ENCODE results near the gene VMP1. TPM values are rescaled to one million over a fixed set of nuclear protein-coding genes. Genes with fewer than 3 reads are reported as not detected.

The VMP1 gene
- total RNA-seq, result 100 to 1,000 TPM; 517 to 553 TPM

DNA sequence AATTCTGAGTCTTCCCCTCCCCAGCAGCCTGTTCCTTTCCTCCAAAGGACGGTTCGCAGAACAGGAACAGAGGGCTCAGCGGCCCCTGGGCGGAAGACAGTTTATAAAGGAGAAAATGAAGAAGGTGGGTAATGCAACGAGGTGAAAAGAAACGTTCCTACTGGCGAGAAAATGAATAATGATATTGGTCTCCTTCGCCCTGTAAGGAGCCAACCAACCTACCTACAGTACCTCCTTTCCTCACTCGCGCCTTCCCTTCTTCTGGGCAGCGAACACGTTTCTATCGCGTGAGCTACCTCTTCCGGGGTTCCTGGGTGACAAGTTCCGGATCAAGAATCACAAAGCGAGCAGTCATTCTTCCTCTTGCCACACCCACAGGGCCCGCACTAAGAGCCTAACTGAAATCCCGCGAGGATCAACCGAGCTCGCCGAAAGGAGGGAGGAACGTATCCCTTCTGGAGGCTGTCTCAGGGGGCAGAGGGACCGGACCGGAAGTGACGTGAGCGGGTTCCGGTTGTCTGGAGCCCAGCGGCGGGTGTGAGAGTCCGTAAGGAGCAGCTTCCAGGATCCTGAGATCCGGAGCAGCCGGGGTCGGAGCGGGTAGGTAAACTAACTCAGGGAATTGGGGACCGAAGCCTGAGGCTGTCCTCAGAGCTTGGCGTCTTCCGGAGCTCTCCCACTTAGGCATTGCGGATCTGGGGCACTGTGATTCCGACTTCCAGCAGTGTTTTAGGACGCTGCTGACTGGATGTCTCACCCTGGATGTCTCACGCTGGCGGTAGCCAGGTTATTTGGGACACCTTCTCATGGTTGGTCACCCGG is at the start of gene VMP1, which contains the start of gene PTRH2:
Gene VMP1, plus strand, starts transcription at position 506 of the 822 bp plus-strand sequence. CDS start 23,793 bp downstream, outside the sequence.
Gene PTRH2, minus strand, starts transcription at position 282 of the 822 bp plus-strand sequence. CDS start 9,452 bp downstream, outside the sequence.
- intact Hi-C loops (cut with micrococcal nuclease), result loop anchor here (1.0 to 5.0 kb wide), 3 partner anchors 79 to 140 kb away; partner anchors contain the start of genes CLTC and DHX40
- ChIA-PET CTCF (interaction anchor here (0.7 to 2.6 kb wide), 8 partner anchors 17 to 207 kb away, joined by 3 to 12 read pairs (median 3); no protein-coding TSS in a partner anchor), POLR2A (interaction anchor here (0.5 to 2.0 kb wide), 16 partner anchors 37 to 1076 kb away, joined by 3 to 12 read pairs (median 5); partner anchors contain the start of genes CLTC and RPS6KB1)
- Mint-ChIP-seq H3K36me3 (peaks cover 27% of the 10 kb centered on the region), H3K4me3 (peak within 1 kb of the TSS; percentile 96), H3K27me3 (no peaks in the 10 kb centered on the region), H3K4me1 (ENCODE audit: low read depth) (peaks cover 58% of the 10 kb centered on the region), H3K27ac (peak within 1 kb of the TSS; percentile 93), H3K9me3 (no peaks in the 10 kb centered on the region)
- peak; percentile 97 for DNase-seq

DNA sequence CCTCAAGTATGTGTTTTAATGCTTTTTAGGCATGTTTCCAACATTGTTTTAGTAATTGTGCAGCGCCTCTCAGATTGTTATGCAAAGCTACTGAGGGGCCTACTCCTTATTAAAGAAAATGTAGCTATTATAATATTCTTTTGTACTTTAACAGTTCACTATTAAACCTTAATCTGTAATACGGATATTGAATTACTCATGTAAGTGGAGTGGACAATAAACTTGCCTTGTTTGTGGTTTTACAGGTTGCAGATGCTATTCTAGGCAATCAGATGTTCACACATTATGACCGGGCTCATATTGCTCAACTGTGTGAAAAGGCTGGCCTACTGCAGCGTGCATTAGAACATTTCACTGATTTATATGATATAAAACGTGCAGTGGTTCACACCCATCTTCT is 41.2 kb upstream of the VMP1 start:
- ChIA-PET POLR2A (no interaction called here), CTCF (no interaction called here)
- Mint-ChIP-seq H3K27ac (no peak overlapping the region), H3K4me1 (ENCODE audit: low read depth) (peaks cover 28% of the 10 kb centered on the region), H3K9me3 (no peaks in the 10 kb centered on the region), H3K36me3 (peaks cover 37% of the 10 kb centered on the region), H3K27me3 (no peaks in the 10 kb centered on the region), H3K4me3 (no peak overlapping the region)
- intact Hi-C loops (cut with micrococcal nuclease), result no loop called here
- DNase-seq, result no peak

DNA sequence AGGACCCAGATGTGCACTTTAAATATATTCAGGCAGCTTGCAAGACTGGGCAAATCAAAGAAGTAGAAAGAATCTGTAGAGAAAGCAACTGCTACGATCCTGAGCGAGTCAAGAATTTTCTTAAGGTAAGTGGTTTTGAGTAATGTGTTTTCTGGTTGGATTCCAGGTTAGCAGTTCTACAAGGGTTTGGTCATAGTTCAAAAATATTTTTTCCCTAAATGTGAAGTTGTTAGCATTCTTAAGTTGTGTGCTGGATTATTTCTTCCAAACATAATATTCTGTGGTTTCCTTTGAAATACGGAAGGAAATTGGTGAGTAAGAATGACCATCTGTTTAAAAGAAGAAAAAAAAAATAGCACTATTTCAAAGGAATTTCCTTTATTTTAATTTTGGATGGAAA is 38.6 kb upstream of the VMP1 start:
- Mint-ChIP-seq H3K4me3 (no peak overlapping the region), H3K27ac (peak overlapping the region; percentile 38), H3K36me3 (peaks cover 33% of the 10 kb centered on the region), H3K27me3 (no peaks in the 10 kb centered on the region), H3K4me1 (ENCODE audit: low read depth) (peaks cover 34% of the 10 kb centered on the region), H3K9me3 (no peaks in the 10 kb centered on the region)
- POLR2A ChIA-PET, result no interaction called here
- CTCF ChIA-PET, result interaction anchor here (0.6 kb wide), 1 partner anchor 11 kb away, joined by 4 read pairs; no protein-coding TSS in a partner anchor
- no peak for DNase-seq
- intact Hi-C loops (cut with micrococcal nuclease), result no loop called here

DNA sequence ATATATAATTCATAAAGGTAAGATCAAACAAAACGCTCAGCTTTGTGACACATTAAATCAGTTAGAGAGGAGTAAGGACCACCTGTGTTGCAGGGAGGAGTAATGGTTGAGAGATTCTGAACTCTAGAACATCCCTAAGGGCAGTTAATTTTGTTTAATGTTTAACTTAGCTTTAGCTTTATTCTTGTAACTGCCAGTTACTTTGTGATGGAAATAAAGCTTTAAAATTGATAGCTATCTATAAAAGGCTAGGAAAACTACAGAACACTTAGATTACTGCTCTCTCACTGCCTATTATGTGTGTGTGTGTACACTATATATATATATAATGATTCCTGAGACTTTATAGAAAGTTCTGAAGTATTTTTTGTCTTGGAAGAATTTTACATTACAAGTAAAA is 38.0 kb upstream of the VMP1 start:
- Mint-ChIP-seq H3K36me3 (peaks cover 30% of the 10 kb centered on the region), H3K4me3 (no peak overlapping the region), H3K9me3 (no peaks in the 10 kb centered on the region), H3K27ac (peak overlapping the region; percentile 38), H3K4me1 (ENCODE audit: low read depth) (peaks cover 34% of the 10 kb centered on the region), H3K27me3 (no peaks in the 10 kb centered on the region)
- ChIA-PET CTCF (interaction anchor here (0.6 kb wide), 1 partner anchor 12 kb away, joined by 4 read pairs; no protein-coding TSS in a partner anchor), POLR2A (interaction anchor here (1.4 kb wide), 1 partner anchor 9 kb away, joined by 3 read pairs; no protein-coding TSS in a partner anchor)
- no peak for DNase-seq
- intact Hi-C loops (cut with micrococcal nuclease), result no loop called here

DNA sequence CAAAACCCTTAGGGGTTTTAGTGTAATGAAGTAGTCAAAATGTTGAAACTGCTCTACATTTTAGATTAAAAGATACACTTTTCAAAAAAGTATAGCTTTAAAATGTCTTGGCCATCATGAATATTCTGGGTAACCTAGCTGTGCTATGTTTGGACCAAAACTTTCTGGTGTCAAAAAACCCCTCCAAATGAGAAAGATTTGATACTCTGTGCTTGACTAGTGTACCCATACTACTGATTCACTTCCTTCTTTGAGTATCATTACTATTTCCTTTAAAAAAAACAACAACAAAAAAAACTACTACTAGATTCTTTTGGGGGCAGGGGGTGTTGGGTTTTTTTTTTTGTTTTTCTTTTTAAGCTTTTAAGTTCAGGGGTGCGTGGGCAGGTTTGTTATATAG is 37.5 kb upstream of the VMP1 start:
- no peak overlapping the region for H3K4me3 Mint-ChIP-seq

DNA sequence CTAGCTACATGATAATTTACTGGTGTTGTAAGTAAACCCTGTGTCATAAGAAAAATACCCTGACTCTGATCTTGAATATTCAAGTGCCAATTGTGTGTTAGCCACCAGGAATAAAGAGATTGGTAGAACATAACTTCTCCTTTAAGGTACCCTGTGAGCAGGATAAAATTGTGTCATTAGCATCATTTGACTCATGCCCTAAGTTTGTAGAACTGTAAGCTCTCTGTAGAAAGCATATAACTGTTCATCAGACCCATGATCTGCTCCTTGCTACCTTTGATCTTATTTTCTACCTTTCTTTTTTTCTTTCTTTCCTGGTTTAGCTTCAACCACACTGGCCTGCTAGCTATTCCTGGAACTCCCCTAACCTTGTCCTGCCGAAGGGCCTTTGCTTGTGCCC is 36.1 kb upstream of the VMP1 start:
- POLR2A ChIA-PET, result interaction anchor here (1.2 to 1.6 kb wide), 2 partner anchors 8 to 36 kb away, joined by 3 to 6 read pairs; partner anchors contain the start of genes PTRH2 and VMP1
- Mint-ChIP-seq H3K27ac (peak overlapping the region; percentile 74), H3K36me3 (peaks cover 26% of the 10 kb centered on the region), H3K4me1 (ENCODE audit: low read depth) (peaks cover 34% of the 10 kb centered on the region), H3K9me3 (no peaks in the 10 kb centered on the region), H3K4me3 (no peak overlapping the region), H3K27me3 (no peaks in the 10 kb centered on the region)
- no peak for DNase-seq
- intact Hi-C loops (cut with micrococcal nuclease), result no loop called here
- CTCF ChIA-PET, result interaction anchor here (1.1 kb wide), 1 partner anchor 149 kb away, joined by 3 read pairs; no protein-coding TSS in a partner anchor

More for the DNA sequence above, 37.5 kb upstream of the VMP1 start:
- Mint-ChIP-seq H3K9me3 (no peaks in the 10 kb centered on the region), H3K36me3 (peaks cover 28% of the 10 kb centered on the region), H3K4me1 (ENCODE audit: low read depth) (peaks cover 34% of the 10 kb centered on the region), H3K27me3 (no peaks in the 10 kb centered on the region), H3K27ac (peak overlapping the region; percentile 38)
- no peak for DNase-seq
- POLR2A ChIA-PET, result interaction anchor here (1.2 to 1.6 kb wide), 3 partner anchors 9 to 38 kb away, joined by 3 to 6 read pairs (median 3); partner anchors contain the start of genes PTRH2 and VMP1
- CTCF ChIA-PET, result interaction anchor here (0.6 to 0.9 kb wide), 3 partner anchors 13 to 264 kb away, joined by 3 to 5 read pairs (median 3); no protein-coding TSS in a partner anchor
- intact Hi-C loops (cut with micrococcal nuclease), result no loop called here

DNA sequence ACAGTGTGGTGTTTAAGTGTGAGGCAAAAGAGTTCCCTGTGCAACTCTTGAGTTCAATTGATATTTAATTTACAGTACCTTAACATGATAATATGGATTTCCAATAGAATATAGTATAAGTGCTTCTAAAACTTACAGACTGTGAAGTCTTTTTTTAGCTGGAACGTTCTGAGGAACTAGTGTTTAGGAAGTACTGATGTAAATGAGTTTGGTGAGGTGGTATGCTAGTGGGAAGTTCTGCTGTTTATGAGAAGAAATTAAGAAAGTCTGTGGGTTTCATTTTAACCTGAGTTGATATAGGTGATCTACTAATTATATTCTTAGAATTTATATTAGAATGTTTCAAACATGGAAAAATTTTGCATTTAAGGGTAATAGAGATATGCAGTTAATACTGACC is 32.2 kb upstream of the VMP1 start:
- Mint-ChIP-seq H3K27me3 (no peaks in the 10 kb centered on the region), H3K4me3 (no peak overlapping the region), H3K4me1 (ENCODE audit: low read depth) (peaks cover 13% of the 10 kb centered on the region), H3K36me3 (peaks cover 33% of the 10 kb centered on the region), H3K9me3 (no peaks in the 10 kb centered on the region), H3K27ac (peak overlapping the region; percentile 58)
- CTCF ChIA-PET, result interaction anchor here (1.2 kb wide), 2 partner anchors 32 to 239 kb away, joined by 3 read pairs; partner anchors contain the start of genes PTRH2 and VMP1
- no peak for DNase-seq
- intact Hi-C loops (cut with micrococcal nuclease), result no loop called here
- POLR2A ChIA-PET, result no interaction called here

DNA sequence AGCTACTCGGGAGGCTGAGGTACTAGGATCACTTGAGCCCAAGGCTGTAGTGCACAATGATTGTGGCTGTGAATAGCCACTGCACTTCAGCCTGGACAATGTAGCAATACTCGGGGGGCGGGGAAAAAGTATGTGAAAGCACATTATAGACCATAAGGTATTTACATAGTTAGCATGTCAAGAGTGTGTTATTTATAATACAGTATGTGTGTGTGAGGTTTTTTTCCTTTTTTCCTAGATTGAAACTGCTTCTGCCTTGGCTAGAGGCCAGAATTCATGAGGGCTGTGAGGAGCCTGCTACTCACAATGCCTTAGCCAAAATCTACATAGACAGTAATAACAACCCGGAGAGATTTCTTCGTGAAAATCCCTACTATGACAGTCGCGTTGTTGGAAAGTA is 30.7 kb upstream of the VMP1 start:
- intact Hi-C loops (cut with micrococcal nuclease), result no loop called here
- Mint-ChIP-seq H3K27ac (no peak overlapping the region), H3K9me3 (no peaks in the 10 kb centered on the region), H3K36me3 (peaks cover 43% of the 10 kb centered on the region), H3K4me3 (no peak overlapping the region), H3K4me1 (ENCODE audit: low read depth) (peaks cover 1% of the 10 kb centered on the region), H3K27me3 (no peaks in the 10 kb centered on the region)
- no peak for DNase-seq
- ChIA-PET POLR2A (no interaction called here), CTCF (interaction anchor here (1.0 to 1.3 kb wide), 2 partner anchors 48 to 237 kb away, joined by 3 read pairs; no protein-coding TSS in a partner anchor)

DNA sequence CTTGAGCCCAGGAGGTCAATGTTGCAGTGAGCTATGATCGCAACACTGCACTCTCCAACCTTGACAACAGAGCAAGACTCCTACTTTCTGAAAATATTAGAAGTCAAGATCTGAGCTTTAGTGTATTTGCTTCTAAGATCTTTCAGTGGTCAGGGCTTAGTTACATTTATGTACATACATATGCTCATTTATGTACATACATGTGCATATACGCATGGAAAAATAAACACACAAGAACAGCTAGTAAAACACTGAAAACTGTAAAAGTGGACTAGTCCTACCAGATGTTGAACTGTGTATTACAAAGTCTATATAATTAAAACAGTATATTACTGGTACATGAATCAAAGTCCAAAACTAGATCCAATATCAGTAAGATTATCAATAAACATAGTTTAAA is 28.5 kb upstream of the VMP1 start:
- CTCF ChIA-PET, result interaction anchor here (0.7 to 1.0 kb wide), 2 partner anchors 68 to 156 kb away, joined by 3 read pairs; no protein-coding TSS in a partner anchor
- DNase-seq, result no peak
- H3K4me1 Mint-ChIP-seq (ENCODE audit: low read depth), result peaks cover 3% of the 10 kb centered on the region
- H3K4me3 Mint-ChIP-seq, result no peak overlapping the region
- H3K36me3 Mint-ChIP-seq, result peaks cover 52% of the 10 kb centered on the region
- no peak overlapping the region for H3K27ac Mint-ChIP-seq
- intact Hi-C loops (cut with micrococcal nuclease), result no loop called here
- no peaks in the 10 kb centered on the region for H3K27me3 Mint-ChIP-seq
- no peaks in the 10 kb centered on the region for H3K9me3 Mint-ChIP-seq
- POLR2A ChIA-PET, result interaction anchor here (1.0 kb wide), 1 partner anchor 8 kb away, joined by 3 read pairs; no protein-coding TSS in a partner anchor

DNA sequence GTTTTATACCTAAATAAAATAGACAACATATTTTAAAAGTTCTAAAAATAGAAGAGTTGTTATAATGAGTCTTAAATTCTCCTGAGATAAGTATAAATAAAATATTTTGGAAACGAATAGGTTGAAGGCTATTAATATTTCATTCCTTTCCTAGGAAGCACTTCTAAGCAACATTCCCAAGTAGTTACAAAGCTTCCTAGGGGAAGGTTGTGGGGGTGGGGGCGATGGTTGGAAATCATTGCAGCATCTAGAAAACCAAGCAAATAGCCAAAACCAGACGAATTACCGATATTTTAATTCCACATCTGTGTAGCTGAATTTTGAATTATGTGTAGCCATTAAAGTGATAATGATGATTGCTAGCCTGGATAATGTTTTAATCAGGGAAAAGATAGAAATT is 27.1 kb upstream of the VMP1 start:
- Mint-ChIP-seq H3K4me1 (ENCODE audit: low read depth) (peaks cover 3% of the 10 kb centered on the region), H3K4me3 (no peak overlapping the region), H3K9me3 (no peaks in the 10 kb centered on the region), H3K27ac (no peak overlapping the region), H3K36me3 (peaks cover 56% of the 10 kb centered on the region), H3K27me3 (no peaks in the 10 kb centered on the region)
- POLR2A ChIA-PET, result no interaction called here
- no peak for DNase-seq
- CTCF ChIA-PET, result no interaction called here
- intact Hi-C loops (cut with micrococcal nuclease), result no loop called here

DNA sequence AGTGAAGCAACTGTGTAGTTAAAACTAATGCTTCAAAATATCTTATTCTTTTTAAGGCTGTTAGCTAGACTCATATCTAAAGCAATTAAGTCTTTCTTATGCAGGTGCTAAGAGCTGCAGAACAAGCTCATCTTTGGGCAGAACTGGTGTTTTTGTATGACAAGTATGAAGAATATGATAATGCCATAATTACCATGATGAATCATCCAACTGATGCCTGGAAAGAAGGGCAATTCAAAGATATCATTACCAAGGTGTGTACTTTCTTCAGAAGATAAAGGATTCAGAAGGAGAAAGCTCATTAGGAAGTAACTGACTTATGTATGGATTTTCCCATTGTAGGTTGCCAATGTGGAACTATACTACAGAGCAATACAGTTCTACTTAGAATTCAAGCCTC is 24.2 kb upstream of the VMP1 start:
- Mint-ChIP-seq H3K4me3 (no peak overlapping the region), H3K9me3 (no peaks in the 10 kb centered on the region), H3K4me1 (ENCODE audit: low read depth) (peaks cover 7% of the 10 kb centered on the region), H3K27ac (peak overlapping the region; percentile 58), H3K27me3 (no peaks in the 10 kb centered on the region), H3K36me3 (peaks cover 54% of the 10 kb centered on the region)
- intact Hi-C loops (cut with micrococcal nuclease), result no loop called here
- POLR2A ChIA-PET, result interaction anchor here (0.8 to 1.1 kb wide), 2 partner anchors 20 to 64 kb away, joined by 3 read pairs; no protein-coding TSS in a partner anchor
- CTCF ChIA-PET, result interaction anchor here (0.8 to 1.1 kb wide), 3 partner anchors 13 to 176 kb away, joined by 3 to 5 read pairs (median 3); partner anchors contain the start of genes PTRH2 and VMP1
- no peak for DNase-seq

DNA sequence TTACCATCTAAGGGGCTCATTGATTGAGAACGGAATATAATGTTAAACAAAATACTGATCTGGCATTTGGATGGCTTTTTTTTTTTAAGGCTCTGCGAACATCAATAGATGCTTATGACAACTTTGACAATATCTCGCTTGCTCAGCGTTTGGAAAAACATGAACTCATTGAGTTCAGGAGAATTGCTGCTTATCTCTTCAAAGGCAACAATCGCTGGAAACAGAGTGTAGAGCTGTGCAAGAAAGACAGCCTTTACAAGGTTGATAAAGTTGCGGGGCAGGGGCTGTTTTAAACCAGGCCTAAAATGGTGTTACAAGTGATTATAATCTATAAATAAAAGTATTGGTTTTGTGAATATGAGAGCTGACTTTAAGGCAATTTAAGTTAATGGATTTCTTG is 22.5 kb upstream of the VMP1 start:
- no peaks in the 10 kb centered on the region for H3K9me3 Mint-ChIP-seq
- ChIA-PET CTCF (no interaction called here), POLR2A (no interaction called here)
- no peaks in the 10 kb centered on the region for H3K27me3 Mint-ChIP-seq
- peaks cover 54% of the 10 kb centered on the region for H3K36me3 Mint-ChIP-seq
- H3K4me1 Mint-ChIP-seq (ENCODE audit: low read depth), result peaks cover 11% of the 10 kb centered on the region
- H3K27ac Mint-ChIP-seq, result peak overlapping the region; percentile 30
- DNase-seq, result no peak
- intact Hi-C loops (cut with micrococcal nuclease), result no loop called here
- H3K4me3 Mint-ChIP-seq, result no peak overlapping the region

Measured in activated CD4-positive, alpha-beta memory T cell treated with anti-CD3 and anti-CD28 coated beads for 36 hours (primary cell).